ENCODE results near the gene SZRD1. TPM values are rescaled to one million over a fixed set of nuclear protein-coding genes. Genes with fewer than 3 reads are reported as not detected.

SZRD1 gene
- total and polyA plus RNA-seq, 2 donors (not counting 1 experiment from before 2014, with no cell fraction given) = 92.4 to 110 TPM

- peaks cover 6 to 13% of the 10 kb centered on the region in 2 donors for H3K4me1 ChIP-seq (ENCODE audit: control insufficient read depth in 2 of 2, insufficient read depth in 2 of 2, low read length in 2 of 2)
- Mint-ChIP-seq H3K9me3 (ENCODE audit: insufficient read depth) (no peaks in the 10 kb centered on the region), H3K4me1 (peaks cover 16% of the 10 kb centered on the region), H3K27ac (no peak overlapping the region), H3K27me3 (no peaks in the 10 kb centered on the region), H3K4me3 (no peak overlapping the region)
- no peaks in the 10 kb centered on the region for H3K79me2 ChIP-seq (ENCODE audit: control insufficient read depth, insufficient read depth, low read length)
- ChIA-PET CTCF (no interaction called here), POLR2A (no interaction called here)
- intact Hi-C loops (cut with micrococcal nuclease) = no loop called here
- no peaks in the 10 kb centered on the region for H3K27me3 ChIP-seq (replicated peaks in 1 of 4; ENCODE audit: control extremely low read depth in 1 of 4, control insufficient read depth in 3 of 4, insufficient read depth in 4 of 4, low read length in 3 of 4)
- 92% methylated on average over 2 of the region's 4 CpGs for WGBS (ENCODE audit: insufficient coverage)
- H3K9me3 ChIP-seq (ENCODE audit: control extremely low read depth in 1 of 3, control insufficient read depth in 2 of 3, insufficient read depth in 1 of 3, low read length in 2 of 3) = no peaks in the 10 kb centered on the region
- no peak overlapping the region for H3K4me3 ChIP-seq (ENCODE audit: control extremely low read depth in 1 of 5, extremely low read depth in 1 of 5, insufficient read depth in 1 of 5, low read depth in 2 of 5, low read length in 4 of 5)
- TF ChIP-seq CTCF (IDR thresholded peaks at IDR 0.05) (no peak), EZH2 (IDR thresholded peaks at IDR 0.05; ENCODE audit: borderline replicate concordance, insufficient read depth, low read depth, low read length, poor library complexity, severe bottlenecking) (no peak)
- no peak overlapping the region for H2AFZ ChIP-seq (ENCODE audit: insufficient read depth, low read depth, low read length, poor library complexity, severe bottlenecking)
- no peaks in the 10 kb centered on the region for H3K36me3 ChIP-seq (replicated peaks in 1 of 2; ENCODE audit: control extremely low read depth in 1 of 2, control insufficient read depth in 1 of 2, extremely low read depth in 1 of 2, insufficient read depth in 2 of 2, low read length in 1 of 2)
- H3K4me2 ChIP-seq (replicated peaks; ENCODE audit: low read depth, low read length, poor library complexity, severe bottlenecking) = no peak overlapping the region
- no peak for ATAC-seq (ENCODE audit: low read depth)
- H3K27ac ChIP-seq (ENCODE audit: low read length in 2 of 2) = no peak overlapping the region
- no peak overlapping the region for H3K9ac ChIP-seq (ENCODE audit: low read length)
- H4K20me1 ChIP-seq (ENCODE audit: control insufficient read depth, insufficient read depth, low read length, poor library complexity, severe bottlenecking) = no peaks in the 10 kb centered on the region
- DNase-seq = no peak
Measured at GRCh38 chr1:16434007-16434406, 67.0 kb downstream of the SZRD1 start.

- no peak overlapping the region for H3K27ac ChIP-seq (ENCODE audit: low read length in 2 of 2)
- CTCF ChIA-PET = no interaction called here
- TF ChIP-seq EZH2 (IDR thresholded peaks at IDR 0.05; ENCODE audit: borderline replicate concordance, insufficient read depth, low read depth, low read length, poor library complexity, severe bottlenecking) (no peak), CTCF (IDR thresholded peaks at IDR 0.05) (no peak)
- Mint-ChIP-seq H3K4me1 (peaks cover 16% of the 10 kb centered on the region), H3K9me3 (ENCODE audit: insufficient read depth) (no peaks in the 10 kb centered on the region), H3K27me3 (no peaks in the 10 kb centered on the region), H3K4me3 (no peak overlapping the region), H3K27ac (no peak overlapping the region)
- intact Hi-C loops (cut with micrococcal nuclease) = no loop called here
- no peaks in the 10 kb centered on the region for H3K27me3 ChIP-seq (replicated peaks in 1 of 4; ENCODE audit: control extremely low read depth in 1 of 4, control insufficient read depth in 3 of 4, insufficient read depth in 4 of 4, low read length in 3 of 4)
- no peak overlapping the region for H3K9ac ChIP-seq (ENCODE audit: low read length)
- POLR2A ChIA-PET = no interaction called here
- no peaks in the 10 kb centered on the region for H4K20me1 ChIP-seq (ENCODE audit: control insufficient read depth, insufficient read depth, low read length, poor library complexity, severe bottlenecking)
- WGBS (ENCODE audit: insufficient coverage) = no CpG with 5 or more reads among the region's 2 CpGs
- H3K9me3 ChIP-seq (ENCODE audit: control extremely low read depth in 1 of 3, control insufficient read depth in 2 of 3, insufficient read depth in 1 of 3, low read length in 2 of 3) = no peaks in the 10 kb centered on the region
- H3K4me3 ChIP-seq (ENCODE audit: control extremely low read depth in 1 of 5, extremely low read depth in 1 of 5, insufficient read depth in 1 of 5, low read depth in 2 of 5, low read length in 4 of 5) = no peak overlapping the region
- no peaks in the 10 kb centered on the region for H3K36me3 ChIP-seq (replicated peaks in 1 of 2; ENCODE audit: control extremely low read depth in 1 of 2, control insufficient read depth in 1 of 2, extremely low read depth in 1 of 2, insufficient read depth in 2 of 2, low read length in 1 of 2)
- H3K4me2 ChIP-seq (replicated peaks; ENCODE audit: low read depth, low read length, poor library complexity, severe bottlenecking) = no peak overlapping the region
- no peak for ATAC-seq (ENCODE audit: low read depth)
- H3K79me2 ChIP-seq (ENCODE audit: control insufficient read depth, insufficient read depth, low read length) = no peaks in the 10 kb centered on the region
- no peak overlapping the region for H2AFZ ChIP-seq (ENCODE audit: insufficient read depth, low read depth, low read length, poor library complexity, severe bottlenecking)
- DNase-seq = no peak
- H3K4me1 ChIP-seq (ENCODE audit: control insufficient read depth in 2 of 2, insufficient read depth in 2 of 2, low read length in 2 of 2) = peaks cover 6 to 13% of the 10 kb centered on the region in 2 donors
Measured at GRCh38 chr1:16434501-16434900, 67.5 kb downstream of the SZRD1 start.

Data from B cell (primary cell).